AG09319 (cell line): ENCODE data around the gene TMEM205.

Experiments
- DNase-seq: peaks from one replicate; pipeline ENCODE4 v3.0.0-alpha.2; 2010; ENCODE audit warnings: low read depth; ENCODE audit errors: extremely low read depth
- TF ChIP-seq, protein P1 (sequence below): IDR thresholded peaks from 2 replicates; pipeline ENCODE4 v1.5.1; 2011; ENCODE audit warnings: low read depth, mild to moderate bottlenecking, inconsistent platforms, low read length, moderate library complexity

Gene TMEM205

DNA sequence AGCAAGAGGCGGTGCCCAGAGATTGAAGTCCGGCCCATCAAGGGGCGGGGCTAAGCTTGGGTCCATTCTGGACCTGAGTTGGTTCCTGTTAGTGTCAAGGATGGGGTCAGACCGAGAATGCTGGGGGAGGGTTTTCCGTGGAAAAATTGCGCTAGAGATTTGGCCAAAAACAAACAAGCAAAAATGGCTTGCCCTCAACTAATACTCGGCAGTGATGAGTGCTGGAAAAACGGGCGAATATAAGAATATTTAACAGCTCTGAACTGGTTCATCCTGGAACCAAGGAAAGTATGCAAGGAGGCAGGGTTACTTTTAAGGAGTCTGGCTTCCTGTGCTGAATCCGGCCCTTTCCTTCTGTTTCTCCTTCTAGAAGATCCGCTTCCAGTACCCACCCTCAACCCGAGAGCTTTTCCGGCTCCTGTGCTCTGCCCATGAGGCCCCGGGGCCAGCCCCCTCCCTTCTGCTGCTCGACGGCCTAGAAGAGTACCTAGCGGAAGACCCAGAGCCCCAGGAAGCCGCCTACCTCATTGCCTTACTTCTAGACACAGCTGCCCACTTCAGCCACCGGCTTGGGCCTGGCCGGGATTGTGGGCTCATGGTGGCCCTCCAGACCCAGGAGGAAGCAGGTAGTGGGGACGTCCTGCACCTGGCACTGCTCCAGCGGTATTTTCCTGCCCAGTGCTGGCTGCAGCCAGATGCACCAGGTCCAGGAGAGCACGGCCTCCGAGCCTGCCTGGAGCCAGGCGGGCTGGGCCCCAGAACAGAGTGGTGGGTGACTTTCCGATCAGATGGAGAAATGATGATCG is 29.3 kb upstream of the TMEM205 start:
- no peak for DNase-seq
- TF ChIP-seq, protein P1, sequence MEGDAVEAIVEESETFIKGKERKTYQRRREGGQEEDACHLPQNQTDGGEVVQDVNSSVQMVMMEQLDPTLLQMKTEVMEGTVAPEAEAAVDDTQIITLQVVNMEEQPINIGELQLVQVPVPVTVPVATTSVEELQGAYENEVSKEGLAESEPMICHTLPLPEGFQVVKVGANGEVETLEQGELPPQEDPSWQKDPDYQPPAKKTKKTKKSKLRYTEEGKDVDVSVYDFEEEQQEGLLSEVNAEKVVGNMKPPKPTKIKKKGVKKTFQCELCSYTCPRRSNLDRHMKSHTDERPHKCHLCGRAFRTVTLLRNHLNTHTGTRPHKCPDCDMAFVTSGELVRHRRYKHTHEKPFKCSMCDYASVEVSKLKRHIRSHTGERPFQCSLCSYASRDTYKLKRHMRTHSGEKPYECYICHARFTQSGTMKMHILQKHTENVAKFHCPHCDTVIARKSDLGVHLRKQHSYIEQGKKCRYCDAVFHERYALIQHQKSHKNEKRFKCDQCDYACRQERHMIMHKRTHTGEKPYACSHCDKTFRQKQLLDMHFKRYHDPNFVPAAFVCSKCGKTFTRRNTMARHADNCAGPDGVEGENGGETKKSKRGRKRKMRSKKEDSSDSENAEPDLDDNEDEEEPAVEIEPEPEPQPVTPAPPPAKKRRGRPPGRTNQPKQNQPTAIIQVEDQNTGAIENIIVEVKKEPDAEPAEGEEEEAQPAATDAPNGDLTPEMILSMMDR: no peak

DNA sequence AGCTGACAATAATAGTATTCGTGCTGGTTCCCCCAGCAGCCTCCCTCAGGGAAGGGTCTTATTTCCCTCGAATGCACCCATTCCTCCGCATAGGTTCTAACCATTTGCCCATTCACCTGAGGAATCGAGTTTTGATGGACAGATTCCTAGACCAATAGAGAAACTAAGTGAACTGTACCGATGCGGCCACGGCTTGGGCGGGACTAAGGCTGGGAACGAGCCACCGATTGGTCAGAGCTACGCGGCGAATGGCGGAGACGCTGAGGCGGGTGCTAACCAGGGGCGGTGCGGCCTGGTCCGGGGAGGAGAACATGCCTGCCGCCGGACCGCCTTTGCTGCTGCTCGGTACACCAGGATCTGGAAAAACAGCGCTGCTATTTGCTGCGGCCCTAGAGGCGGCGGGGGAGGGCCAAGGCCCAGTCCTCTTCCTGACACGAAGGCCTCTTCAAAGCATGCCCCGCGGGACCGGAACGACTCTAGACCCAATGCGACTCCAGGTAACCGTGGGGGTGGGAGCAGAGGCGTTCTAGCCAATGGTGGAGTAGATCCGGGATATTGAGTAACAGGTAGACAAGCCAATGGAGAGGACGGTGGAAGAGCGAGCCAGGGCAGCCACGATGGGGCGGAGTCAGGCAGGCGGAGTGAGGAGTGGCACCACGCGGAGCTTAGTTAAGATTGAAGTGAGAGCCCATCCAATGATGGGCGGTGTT is 28.5 kb upstream of the TMEM205 start, which contains the start of gene SWSAP1:
Gene SWSAP1, plus strand, starts transcription at position 234 of the 710 bp plus-strand sequence. Its CDS starts 15 bp downstream, at position 249.
- TF ChIP-seq, protein P1: no peak
- peak; percentile 99 for DNase-seq

DNA sequence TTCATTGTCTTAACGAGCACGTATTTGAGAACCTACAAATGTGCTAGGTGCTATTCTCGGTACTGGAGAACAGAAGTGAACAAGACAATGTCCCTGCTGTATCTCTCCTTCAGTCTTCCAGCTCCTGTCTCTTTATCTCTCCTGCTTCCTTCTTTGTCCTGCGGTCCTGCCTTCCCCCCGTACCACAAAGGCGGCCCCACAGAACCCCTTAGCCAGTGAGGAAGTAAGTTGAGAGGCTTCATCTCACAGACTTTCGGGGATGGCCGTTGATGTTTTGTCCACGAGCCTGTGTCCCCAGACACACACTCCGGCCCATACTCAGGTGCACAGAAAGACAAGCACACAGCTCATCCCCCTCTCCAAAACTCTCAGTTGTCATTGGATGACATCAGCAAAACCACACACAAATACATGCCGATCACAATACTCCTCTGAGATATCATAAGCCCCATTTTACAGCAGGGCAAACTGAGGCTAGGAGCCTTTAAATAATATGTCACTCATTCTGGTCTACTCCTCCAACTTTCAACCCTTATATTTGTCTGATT is 27.9 kb upstream of the TMEM205 start:
- no peak for DNase-seq
- TF ChIP-seq, protein P1: no peak

DNA sequence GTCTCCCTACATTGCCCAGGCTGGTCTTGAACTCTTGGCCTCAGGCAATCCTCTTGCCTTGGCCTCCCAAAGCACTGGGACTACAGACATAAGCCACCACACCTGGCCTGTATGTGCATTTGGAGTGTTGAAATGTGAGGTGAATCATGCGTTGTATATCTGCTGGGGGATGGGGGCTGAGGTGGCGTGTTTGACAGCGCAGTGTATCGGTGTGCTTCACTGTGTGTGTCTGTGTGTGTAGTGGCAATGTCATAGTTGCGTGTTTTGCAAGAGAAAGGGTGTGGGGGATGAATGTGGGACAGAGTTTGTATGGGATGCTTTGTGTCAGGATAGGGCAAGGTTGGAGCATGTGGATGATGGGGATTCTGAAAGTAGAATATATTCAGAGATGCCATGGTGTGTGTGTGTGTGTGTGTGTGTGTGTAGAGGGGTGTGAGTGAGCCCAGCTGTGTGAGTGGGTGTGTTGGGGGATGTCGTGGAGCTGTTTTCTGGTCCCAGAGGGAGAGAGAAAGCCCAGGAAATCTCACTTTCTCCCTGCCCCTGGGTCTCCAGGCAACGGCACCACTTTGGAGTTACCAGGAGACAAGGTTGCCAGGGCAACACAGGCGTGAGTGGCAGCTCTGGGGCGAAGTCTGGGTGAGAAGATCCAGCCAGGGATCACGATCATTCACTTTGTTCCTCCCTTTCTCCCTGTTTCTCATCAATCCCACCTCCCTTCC is 27.3 kb upstream of the TMEM205 start:
- TF ChIP-seq, protein P1: no peak
- no peak for DNase-seq

DNA sequence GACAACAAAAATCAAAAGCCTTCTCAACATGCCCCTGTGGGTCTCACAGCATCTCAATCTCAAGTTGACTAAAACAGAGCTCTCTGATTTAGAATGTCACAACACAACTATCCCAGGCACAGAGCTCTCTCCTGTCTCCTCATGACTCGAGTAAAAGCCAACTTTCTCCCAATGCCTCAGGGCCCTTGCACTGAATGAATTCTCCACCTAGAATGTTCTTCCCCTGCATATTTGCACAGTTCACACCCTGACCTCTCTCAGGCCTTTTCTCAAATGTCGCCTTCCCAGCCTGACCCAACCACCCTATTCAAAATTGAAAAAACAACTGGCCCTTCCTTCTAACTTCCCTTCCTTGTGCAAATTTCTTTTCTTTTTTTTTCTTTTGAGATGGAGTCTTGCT is 24.7 kb upstream of the TMEM205 start:
- DNase-seq: no peak
- TF ChIP-seq, protein P1: no peak

DNA sequence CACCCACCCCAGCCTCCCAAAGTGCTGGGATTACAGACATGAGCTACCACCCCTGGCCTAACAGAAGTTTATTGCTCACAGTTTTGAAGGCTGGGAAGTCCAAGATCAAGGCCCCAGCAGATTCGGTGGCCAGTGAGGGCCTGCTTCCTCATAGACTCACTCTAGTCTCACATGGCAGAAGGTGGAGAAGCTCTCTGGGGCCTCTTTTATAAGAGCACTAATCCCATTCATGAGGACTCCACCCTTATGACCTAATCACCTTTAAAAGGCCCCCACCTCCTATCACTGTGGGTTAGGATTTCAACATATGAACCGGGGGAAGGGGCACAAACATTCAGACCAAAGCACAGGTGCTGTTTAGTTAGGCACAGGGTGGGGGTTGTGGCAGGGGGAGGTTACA is 21.5 kb upstream of the TMEM205 start:
- DNase-seq: no peak
- TF ChIP-seq, protein P1: no peak
